Mucosa of descending colon (tissue), 3 donors: ENCODE data around the gene DESI1. TPM values are rescaled to one million over a fixed set of nuclear protein-coding genes. Genes with fewer than 3 reads are reported as not detected.

Experiments
- ATAC-seq: fragments of 200-7000 bp; cut with Tn5 transposase; one replicate; pipeline ENCODE4 v1.9.1; 2020; ENCODE audit warnings: mild to moderate bottlenecking, moderate library complexity
- DNase-seq, 3 donors: peaks; one replicate each; pipeline ENCODE4 v3.0.0-alpha.2; 2020
- H3K36me3 ChIP-seq: fragments of 200-600 bp; one replicate; pipeline ENCODE4 v1.8.0; 2021; ENCODE audit warnings: low read depth, mild to moderate bottlenecking
- H3K4me1 ChIP-seq: fragments of 200-600 bp; one replicate; pipeline ENCODE4 v1.8.0; 2021; ENCODE audit warnings: low read depth, mild to moderate bottlenecking
- H3K4me3 ChIP-seq: fragments of 200-600 bp; one replicate; pipeline ENCODE4 v1.8.0; 2021; ENCODE audit warnings: mild to moderate bottlenecking
- H3K9me3 ChIP-seq: fragments of 200-600 bp; one replicate; pipeline ENCODE4 v1.8.0; 2021; ENCODE audit warnings: mild to moderate bottlenecking
- CTCF ChIP-seq: fragments of 200-600 bp; IDR thresholded peaks from one replicate; pipeline ENCODE4 v1.8.0; 2022; ENCODE audit warnings: antibody characterized with exemption, mild to moderate bottlenecking
- intact Hi-C, 2 donors: fragments of 100-400 bp; cut with DNase I in 1 of 2; cut with micrococcal nuclease in 1 of 2; formaldehyde crosslinking; loops; one replicate each; pipeline versions ENCODE4 v1.11.0 to v1.11.1; 2022; cut with DNase I, micrococcal nuclease
- total RNA-seq, 3 donors: library from RNA; stranded (reverse); fragmentation: NEBNext Ultra II Directional in 2 of 3; extraction: Animal tissue kit (Norgen Biotek cat#: 25700) in 2 of 3; gene quantifications; one replicate each; pipeline versions ENCODE4 v1.2.1 to v1.2.4, GENCODE V29; 2021 to 2023
- donor health status: DM: no; HTN: no; CAD: no; lungs with moderate emphysema.
- donor health status: DM: no; HTN: no; CAD: no.
- donor health status: DM: no; HTN: yes; CAD: no.

The DESI1 gene
- total RNA-seq, 3 donors from 2014 or later: 23.4 to 28.7 (median 26.3) TPM

DNA sequence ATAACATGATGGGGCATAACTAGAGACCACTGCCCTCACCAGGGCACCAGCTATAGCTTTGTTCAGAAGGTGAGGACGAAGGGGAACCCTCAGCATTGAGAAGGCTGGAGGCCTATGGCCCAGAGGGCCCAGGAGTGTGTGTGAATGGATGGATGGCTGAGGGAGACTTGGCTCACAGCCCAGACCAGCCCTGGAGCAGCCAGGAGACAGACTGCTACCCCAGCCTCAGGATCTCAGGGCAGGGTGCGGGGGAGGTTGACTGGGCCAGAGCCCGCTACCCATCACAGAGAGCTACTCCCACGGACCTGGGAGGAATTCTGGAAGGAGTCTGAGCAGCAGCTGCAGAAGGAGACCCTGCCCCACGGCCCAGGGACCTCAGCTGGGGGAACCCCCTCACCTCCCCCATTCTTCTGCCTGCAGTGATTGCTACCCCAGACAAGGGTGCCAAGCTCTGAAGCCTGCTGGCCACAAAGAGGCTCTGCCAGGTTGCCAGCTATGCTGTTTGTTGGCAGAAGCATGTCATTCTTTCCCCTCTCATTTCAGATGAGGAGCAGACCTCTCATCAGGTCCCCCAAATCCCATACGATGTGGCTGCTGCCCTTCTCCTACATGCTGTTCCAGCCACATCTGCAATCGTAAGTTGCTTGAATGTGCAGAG lies 65.4 kb downstream of the DESI1 start:
- intact Hi-C loops: no loop called here
- H3K36me3 ChIP-seq: no peaks in the 10 kb centered on the region
- no peaks in the 10 kb centered on the region for H3K9me3 ChIP-seq
- no peak overlapping the region for H3K4me3 ChIP-seq
- no peaks in the 10 kb centered on the region for H3K4me1 ChIP-seq
- ATAC-seq (no peak), DNase-seq (no peak)
- no peak for TF ChIP-seq CTCF

GRCh38 chr22:41551877-41552582 lies 68.8 kb downstream of the DESI1 start:
- no peaks in the 10 kb centered on the region for H3K9me3 ChIP-seq
- ATAC-seq (no peak), DNase-seq (no peak)
- H3K36me3 ChIP-seq: no peaks in the 10 kb centered on the region
- intact Hi-C loops: no loop called here
- no peak overlapping the region for H3K4me3 ChIP-seq
- no peaks in the 10 kb centered on the region for H3K4me1 ChIP-seq
- TF ChIP-seq CTCF: no peak

DNA sequence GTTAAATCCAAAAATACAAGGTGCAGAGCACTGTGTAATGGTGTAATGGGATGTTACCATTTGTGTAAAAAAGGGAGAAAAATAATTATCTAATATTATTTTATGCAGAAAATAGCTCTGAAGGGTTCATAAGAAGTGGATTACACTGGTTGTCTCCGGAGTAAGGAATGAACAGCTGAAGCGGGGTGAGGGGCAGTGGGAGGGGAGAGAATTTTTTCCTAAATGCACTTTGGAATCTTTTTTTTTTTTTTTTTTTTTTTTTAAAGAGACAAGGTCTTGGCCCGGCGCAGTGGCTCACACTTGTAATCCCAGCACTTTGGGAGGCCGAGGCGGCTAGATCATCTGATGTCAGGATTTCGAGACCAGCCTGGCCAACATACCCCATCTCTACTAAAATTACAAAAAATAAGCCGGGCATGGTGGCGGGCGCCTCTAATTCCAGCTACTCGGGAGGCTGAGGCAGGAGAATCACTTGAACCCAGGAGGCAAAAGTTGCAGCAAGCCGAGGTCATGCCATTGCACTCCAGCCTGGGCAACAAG lies 69.8 kb downstream of the DESI1 start:
- Histone ChIP-seq H3K4me1 (no peaks in the 10 kb centered on the region), H3K4me3 (no peak overlapping the region), H3K9me3 (no peaks in the 10 kb centered on the region), H3K36me3 (no peaks in the 10 kb centered on the region)
- no peak for TF ChIP-seq CTCF
- ATAC-seq: no peak
- no peak for DNase-seq
- intact Hi-C loops: no loop called here

DNA sequence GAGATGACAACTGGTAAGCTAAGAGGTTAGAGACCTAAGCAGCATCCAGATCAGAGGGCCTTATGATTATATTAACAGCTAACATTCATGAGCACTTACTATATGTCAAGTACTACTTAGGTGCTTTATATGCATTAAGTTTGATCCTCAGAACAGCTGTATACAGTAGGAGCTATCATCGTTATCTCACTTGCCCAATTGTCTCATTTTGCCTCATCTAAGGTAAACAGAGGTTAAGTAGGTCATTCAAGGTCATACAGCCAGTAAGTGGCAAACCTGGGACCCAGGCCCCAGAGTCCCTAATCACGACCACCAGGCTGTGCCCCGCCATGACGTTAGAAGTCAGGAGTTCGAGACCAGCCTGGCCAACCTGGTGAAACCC lies 72.0 kb downstream of the DESI1 start:
- no peak for TF ChIP-seq CTCF
- H3K4me3 ChIP-seq: no peak overlapping the region
- no peak for ATAC-seq
- no peaks in the 10 kb centered on the region for H3K36me3 ChIP-seq
- intact Hi-C loops: loop anchor here in 1 of 2 donors (10.0 kb wide), 1 partner anchor 46 kb away; no protein-coding TSS in a partner anchor
- DNase-seq: no peak
- H3K9me3 ChIP-seq: no peaks in the 10 kb centered on the region
- peaks cover 5% of the 10 kb centered on the region for H3K4me1 ChIP-seq

Other genes starting within 250 kb of the DESI1 start
- gene TEF, start 239.1 kb downstream of the DESI1 start, total RNA-seq: 10 to 100 TPM; 17.6 to 29.3 (median 28.6) TPM
- 10 to 100 TPM; 47.3 to 71.8 (median 53.9) TPM for gene TOB2, start 174.2 kb downstream of the DESI1 start, total RNA-seq
- 10 to 100 TPM; 27.0 to 31.7 (median 29.7) TPM for gene PHF5A, start 152.4 kb downstream of the DESI1 start, total RNA-seq
- gene ACO2, start 151.9 kb downstream of the DESI1 start, total RNA-seq: 100 to 1,000 TPM; 187 to 295 (median 241) TPM
- 10 to 100 TPM; 12.4 to 26.1 (median 15.7) TPM for gene POLR3H, start 76.6 kb downstream of the DESI1 start, total RNA-seq
- gene CSDC2, start 60.0 kb downstream of the DESI1 start, total RNA-seq: 1 to 10 TPM in 2 of 3 donors, under 1 TPM in 1; 0.26 to 1.6 (median 1.0) TPM
- gene PMM1, start 31.2 kb downstream of the DESI1 start, total RNA-seq: 10 to 100 TPM; 40.7 to 69.4 (median 51.7) TPM
- gene XRCC6, start 252 bp upstream of the DESI1 start, total RNA-seq: 100 to 1,000 TPM; 169 to 193 (median 177) TPM
- gene SNU13, start 67.8 kb upstream of the DESI1 start, total RNA-seq: 10 to 100 TPM; 92.4 to 98.1 (median 97.9) TPM
- gene MEI1, start 78.5 kb upstream of the DESI1 start, total RNA-seq: 1 to 10 TPM; 1.4 to 6.4 (median 1.8) TPM
- 10 to 100 TPM in 2 of 3 donors, 1 to 10 TPM in 1; 9.2 to 11.6 (median 10.0) TPM for gene CCDC134, start 179.6 kb upstream of the DESI1 start, total RNA-seq
- gene SREBF2, start 212.1 kb upstream of the DESI1 start, total RNA-seq: 100 to 1,000 TPM; 139 to 254 (median 169) TPM